ENCODE results near the gene DPYSL4.

DNA sequence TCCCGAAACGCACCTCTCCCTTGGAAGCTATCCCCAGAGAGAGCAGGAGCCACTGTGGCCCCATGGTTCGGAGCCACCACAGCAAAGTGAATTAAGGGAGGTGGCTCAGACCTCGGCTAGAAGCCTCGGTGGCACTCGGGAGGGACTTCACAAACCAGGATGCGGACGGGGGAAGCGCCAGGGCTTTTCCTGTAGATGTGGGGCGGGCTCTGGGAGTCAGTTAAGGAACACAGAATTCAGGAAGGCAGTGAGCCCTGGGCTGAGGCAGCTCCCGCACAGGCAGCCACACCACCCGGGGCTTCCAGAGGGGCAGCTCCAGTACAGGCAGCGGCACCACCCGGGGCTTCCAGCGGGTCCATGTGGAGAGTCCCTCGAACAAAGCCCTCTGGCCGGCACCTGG, 42.7 kb upstream of the DPYSL4 start:
- no peak for TF ChIP-seq EZH2 (IDR thresholded peaks at IDR 0.05; ENCODE audit: insufficient read depth, low read length)
- TF ChIP-seq, protein P1, sequence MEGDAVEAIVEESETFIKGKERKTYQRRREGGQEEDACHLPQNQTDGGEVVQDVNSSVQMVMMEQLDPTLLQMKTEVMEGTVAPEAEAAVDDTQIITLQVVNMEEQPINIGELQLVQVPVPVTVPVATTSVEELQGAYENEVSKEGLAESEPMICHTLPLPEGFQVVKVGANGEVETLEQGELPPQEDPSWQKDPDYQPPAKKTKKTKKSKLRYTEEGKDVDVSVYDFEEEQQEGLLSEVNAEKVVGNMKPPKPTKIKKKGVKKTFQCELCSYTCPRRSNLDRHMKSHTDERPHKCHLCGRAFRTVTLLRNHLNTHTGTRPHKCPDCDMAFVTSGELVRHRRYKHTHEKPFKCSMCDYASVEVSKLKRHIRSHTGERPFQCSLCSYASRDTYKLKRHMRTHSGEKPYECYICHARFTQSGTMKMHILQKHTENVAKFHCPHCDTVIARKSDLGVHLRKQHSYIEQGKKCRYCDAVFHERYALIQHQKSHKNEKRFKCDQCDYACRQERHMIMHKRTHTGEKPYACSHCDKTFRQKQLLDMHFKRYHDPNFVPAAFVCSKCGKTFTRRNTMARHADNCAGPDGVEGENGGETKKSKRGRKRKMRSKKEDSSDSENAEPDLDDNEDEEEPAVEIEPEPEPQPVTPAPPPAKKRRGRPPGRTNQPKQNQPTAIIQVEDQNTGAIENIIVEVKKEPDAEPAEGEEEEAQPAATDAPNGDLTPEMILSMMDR (IDR thresholded peaks at IDR 0.05; ENCODE audit: insufficient read depth, low read depth, low read length): no peak

Data from astrocyte (in vitro differentiated cells and primary cell).